PC-9 (cell line): ENCODE measurements around the gene WWC2.

Source experiments
- EZH2 ChIP-seq: fragments of 200-600 bp; sonication (generic); IDR thresholded peaks from 2 replicates; pipeline ENCODE4 v1.8.0; 2017; ENCODE audit warnings: antibody characterized with exemption, low read depth
- TF ChIP-seq, protein P1 (sequence below): fragments of 200-600 bp; sonication (generic); conservative IDR thresholded peaks from 2 replicates; pipeline ENCODE4 v1.6.1; 2017; ENCODE audit warnings: mixed run types, antibody characterized with exemption, mild to moderate bottlenecking, moderate library complexity

DNA sequence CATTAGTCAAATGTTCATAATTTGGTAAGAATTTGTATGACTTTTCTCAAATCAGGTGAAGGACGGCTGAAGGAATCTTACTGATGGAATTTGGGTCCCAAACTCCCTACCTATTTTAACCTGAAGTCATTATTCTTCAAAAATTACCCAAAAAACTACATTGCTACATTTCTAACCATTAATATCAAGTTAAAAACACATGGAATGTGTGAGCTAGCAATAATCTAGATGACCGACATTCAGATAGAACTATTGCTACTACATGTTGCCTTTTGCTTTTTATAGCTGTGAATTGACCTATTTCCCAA, 25.3 kb upstream of the WWC2 start:
- TF ChIP-seq, protein P1, sequence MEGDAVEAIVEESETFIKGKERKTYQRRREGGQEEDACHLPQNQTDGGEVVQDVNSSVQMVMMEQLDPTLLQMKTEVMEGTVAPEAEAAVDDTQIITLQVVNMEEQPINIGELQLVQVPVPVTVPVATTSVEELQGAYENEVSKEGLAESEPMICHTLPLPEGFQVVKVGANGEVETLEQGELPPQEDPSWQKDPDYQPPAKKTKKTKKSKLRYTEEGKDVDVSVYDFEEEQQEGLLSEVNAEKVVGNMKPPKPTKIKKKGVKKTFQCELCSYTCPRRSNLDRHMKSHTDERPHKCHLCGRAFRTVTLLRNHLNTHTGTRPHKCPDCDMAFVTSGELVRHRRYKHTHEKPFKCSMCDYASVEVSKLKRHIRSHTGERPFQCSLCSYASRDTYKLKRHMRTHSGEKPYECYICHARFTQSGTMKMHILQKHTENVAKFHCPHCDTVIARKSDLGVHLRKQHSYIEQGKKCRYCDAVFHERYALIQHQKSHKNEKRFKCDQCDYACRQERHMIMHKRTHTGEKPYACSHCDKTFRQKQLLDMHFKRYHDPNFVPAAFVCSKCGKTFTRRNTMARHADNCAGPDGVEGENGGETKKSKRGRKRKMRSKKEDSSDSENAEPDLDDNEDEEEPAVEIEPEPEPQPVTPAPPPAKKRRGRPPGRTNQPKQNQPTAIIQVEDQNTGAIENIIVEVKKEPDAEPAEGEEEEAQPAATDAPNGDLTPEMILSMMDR: peak; percentile 19; the same call in 1 of the 2 replicates
- no peak for TF ChIP-seq EZH2
